Caco-2 (cell line): ENCODE measurements around the gene OR51E1. TPM values are rescaled to one million over a fixed set of nuclear protein-coding genes. Genes with fewer than 3 reads are reported as not detected.

Source experiments
- BruUV-seq: library from RNA; stranded (reverse); fragments of 400-500 nt; replicated peaks from 2 replicates; lab custom pipeline; 2021; lab: Mats Ljungman, UMichigan
- CTCF ChIA-PET: fragments of 300-600 bp; sonication (Branson Sonifier 250); formaldehyde crosslinking; loops from one replicate; lab custom pipeline; 2022; ENCODE audit warnings: antibody characterized with exemption; lab: Charles Lee
- POLR2A ChIA-PET: fragments of 300-600 bp; sonication (Branson Sonifier 250); formaldehyde crosslinking; loops from one replicate; lab custom pipeline; 2022; ENCODE audit warnings: antibody characterized with exemption; lab: Charles Lee
- DNase-seq, 2 experiments: peaks; one replicate each; pipeline versions ENCODE4 v3.0.0 to v3.0.0-alpha.2; 2020 to 2022
- H3K27me3 ChIP-seq: replicated peaks from 2 replicates; pipeline ENCODE4 v1.6.0; 2011; ENCODE audit warnings: low read length; ENCODE audit not compliant: control insufficient read depth, insufficient read depth
- H3K36me3 ChIP-seq: 2 replicates; pipeline ENCODE4 v1.5.1; 2011; ENCODE audit warnings: low read length; ENCODE audit not compliant: control insufficient read depth, insufficient read depth
- H3K4me1 ChIP-seq: fragments of 250-450 bp; sonication (Bioruptor Pico); 2 replicates; pipeline ENCODE4 v1.5.1; 2020; ENCODE audit warnings: mild to moderate bottlenecking
- H3K4me3 ChIP-seq: 2 replicates; pipeline ENCODE4 v1.5.1; 2011; ENCODE audit warnings: low read depth, mild to moderate bottlenecking, control low read depth, low read length
- H3K9me3 ChIP-seq: fragments of 250-450 bp; sonication (Bioruptor Pico); 2 replicates; pipeline ENCODE4 v1.5.1; 2020; ENCODE audit warnings: mild to moderate bottlenecking, moderate library complexity
- H3K27ac Mint-ChIP-seq: one replicate; pipeline ENCODE4 v1.8.0; 2022; ENCODE audit warnings: mixed read lengths; ENCODE audit not compliant: unreplicated experiment
- H3K27me3 Mint-ChIP-seq: one replicate; pipeline ENCODE4 v1.8.0; 2022; ENCODE audit warnings: mixed read lengths; ENCODE audit not compliant: insufficient read depth, unreplicated experiment
- H3K36me3 Mint-ChIP-seq: one replicate; pipeline ENCODE4 v1.8.0; 2022; ENCODE audit warnings: mild to moderate bottlenecking, mixed read lengths; ENCODE audit not compliant: insufficient read depth, unreplicated experiment
- H3K4me1 Mint-ChIP-seq: one replicate; pipeline ENCODE4 v1.8.0; 2022; ENCODE audit warnings: low read depth, mixed read lengths; ENCODE audit not compliant: unreplicated experiment
- H3K4me3 Mint-ChIP-seq: one replicate; pipeline ENCODE4 v1.8.0; 2022; ENCODE audit warnings: mild to moderate bottlenecking, moderate library complexity, mixed read lengths; ENCODE audit not compliant: unreplicated experiment
- H3K9me3 Mint-ChIP-seq: one replicate; pipeline ENCODE4 v1.8.0; 2022; ENCODE audit warnings: mixed read lengths; ENCODE audit not compliant: unreplicated experiment
- CTCF ChIP-seq, 2 experiments: fragments of 200-600 bp in 1 of 2; IDR thresholded peaks; 1 replicate in 1 of 2; 2 replicates in 1 of 2; pipeline versions ENCODE4 v1.5.1 to v1.8.0; 2011 to 2022; ENCODE audit warnings: antibody characterized with exemption in 1 of 2, control low read depth in 1 of 2, inconsistent platforms in 1 of 2, low read depth in 1 of 2, low read length in 1 of 2, mild to moderate bottlenecking in 1 of 2, moderate library complexity in 1 of 2; ENCODE audit not compliant: insufficient read depth in 1 of 2, severe bottlenecking in 1 of 2, unreplicated experiment in 1 of 2
- intact Hi-C: fragments of 100-400 bp; cut with micrococcal nuclease; formaldehyde crosslinking; loops from one replicate; pipeline ENCODE4 v1.10.0; 2022; ENCODE audit not compliant: unreplicated experiment
- total RNA-seq: library from RNA; stranded (reverse); gene quantifications from 2 replicates; pipeline ENCODE4 v1.2.3, GENCODE V29; 2022

The OR51E1 gene
- total RNA-seq, 1 experiment from 2014 or later, result not detected

GRCh38 chr11:4645974-4646373 is 2.2 kb downstream of the OR51E1 start:
- ChIA-PET POLR2A (no interaction called here), CTCF (interaction anchor here (0.5 kb wide), 1 partner anchor 180 kb away, joined by 3 read pairs; no protein-coding TSS in a partner anchor)
- Mint-ChIP-seq H3K9me3 (no peaks in the 10 kb centered on the region), H3K4me1 (peaks cover 12% of the 10 kb centered on the region), H3K4me3 (no peak overlapping the region), H3K36me3 (no peaks in the 10 kb centered on the region), H3K27me3 (peaks cover 3% of the 10 kb centered on the region), H3K27ac (no peak overlapping the region)
- intact Hi-C loops, result no loop called here
- BruUV-seq, result no TSS peak
- H3K27me3 ChIP-seq, result no peaks in the 10 kb centered on the region; the same call in 1 of the 2 replicates
- H3K36me3 ChIP-seq, result no peaks in the 10 kb centered on the region
- peaks cover 10% of the 10 kb centered on the region for H3K4me1 ChIP-seq
- H3K4me3 ChIP-seq, result no peak overlapping the region
- H3K9me3 ChIP-seq, result no peaks in the 10 kb centered on the region
- TF ChIP-seq CTCF (IDR thresholded peaks at IDR 0.05; ENCODE audit: insufficient read depth in 1 of 2, low read depth in 1 of 2, low read length in 1 of 2, severe bottlenecking in 1 of 2, unreplicated experiment in 1 of 2), result no peak
- DNase-seq, result no peak

- POLR2A ChIA-PET, result no interaction called here
- BruUV-seq, result no TSS peak
- Histone ChIP-seq H3K4me3 (no peak overlapping the region), H3K36me3 (no peaks in the 10 kb centered on the region), H3K4me1 (no peaks in the 10 kb centered on the region), H3K9me3 (no peaks in the 10 kb centered on the region), H3K27me3 (no peaks in the 10 kb centered on the region; the same call in 1 of the 2 replicates)
- Mint-ChIP-seq H3K9me3 (no peaks in the 10 kb centered on the region), H3K27ac (no peak overlapping the region), H3K36me3 (no peaks in the 10 kb centered on the region), H3K4me1 (no peaks in the 10 kb centered on the region), H3K4me3 (no peak overlapping the region), H3K27me3 (peaks cover 9% of the 10 kb centered on the region)
- no peak for DNase-seq
- intact Hi-C loops, result no loop called here
- no peak for TF ChIP-seq CTCF (IDR thresholded peaks at IDR 0.05; ENCODE audit: insufficient read depth in 1 of 2, low read depth in 1 of 2, low read length in 1 of 2, severe bottlenecking in 1 of 2, unreplicated experiment in 1 of 2)
- CTCF ChIA-PET, result no interaction called here
Measured at GRCh38 chr11:4647766-4648165, 4.0 kb downstream of the OR51E1 start.

GRCh38 chr11:4654635-4655369 is 11.0 kb downstream of the OR51E1 start:
- TF ChIP-seq CTCF (IDR thresholded peaks at IDR 0.05; ENCODE audit: insufficient read depth in 1 of 2, low read depth in 1 of 2, low read length in 1 of 2, severe bottlenecking in 1 of 2, unreplicated experiment in 1 of 2), result no peak
- no peaks in the 10 kb centered on the region for H3K4me1 Mint-ChIP-seq

More at GRCh38 chr11:4654635-4655369, 11.0 kb downstream of the OR51E1 start:
- Histone ChIP-seq H3K4me1 (peaks cover 5% of the 10 kb centered on the region; the same call in 1 of the 2 replicates), H3K9me3 (no peaks in the 10 kb centered on the region; the same call in 1 of the 2 replicates), H3K36me3 (no peaks in the 10 kb centered on the region), H3K4me3 (no peak overlapping the region), H3K27me3 (no peaks in the 10 kb centered on the region; the same call in none of the 2 replicates)
- BruUV-seq, result no TSS peak
- Mint-ChIP-seq H3K9me3 (no peaks in the 10 kb centered on the region), H3K36me3 (no peaks in the 10 kb centered on the region), H3K27ac (no peak overlapping the region), H3K27me3 (peaks cover 16% of the 10 kb centered on the region), H3K4me3 (no peak overlapping the region)
- no peak for DNase-seq
- POLR2A ChIA-PET, result no interaction called here
- CTCF ChIA-PET, result no interaction called here
- intact Hi-C loops, result no loop called here
